ENCODE results near the gene SPATC1L. TPM values are rescaled to one million over a fixed set of nuclear protein-coding genes. Genes with fewer than 3 reads are reported as not detected.

Gene SPATC1L
- total RNA-seq, 1 donor from 2014 or later = 27.5 TPM

DNA sequence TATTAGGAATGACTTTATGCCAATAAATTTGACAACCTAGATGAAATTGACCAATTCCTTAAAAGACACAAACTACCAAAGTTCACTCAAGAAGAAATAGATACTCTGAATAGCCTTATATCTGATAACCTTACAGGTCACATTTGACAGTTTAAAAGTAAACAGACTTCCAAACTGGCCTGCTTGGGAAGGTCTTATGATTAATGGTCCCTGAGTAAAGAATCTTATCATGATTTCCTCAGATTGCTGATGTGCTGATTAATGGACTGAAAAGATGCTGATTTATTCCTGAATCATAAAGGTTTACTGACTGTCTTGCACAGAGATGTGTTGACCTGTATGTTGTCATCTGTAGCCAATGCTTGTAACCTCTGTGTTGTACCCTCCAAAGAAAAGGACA lies 19.2 kb downstream of the SPATC1L start:
- no peak overlapping the region for H3K4me3 Mint-ChIP-seq
- TF ChIP-seq, protein P1, sequence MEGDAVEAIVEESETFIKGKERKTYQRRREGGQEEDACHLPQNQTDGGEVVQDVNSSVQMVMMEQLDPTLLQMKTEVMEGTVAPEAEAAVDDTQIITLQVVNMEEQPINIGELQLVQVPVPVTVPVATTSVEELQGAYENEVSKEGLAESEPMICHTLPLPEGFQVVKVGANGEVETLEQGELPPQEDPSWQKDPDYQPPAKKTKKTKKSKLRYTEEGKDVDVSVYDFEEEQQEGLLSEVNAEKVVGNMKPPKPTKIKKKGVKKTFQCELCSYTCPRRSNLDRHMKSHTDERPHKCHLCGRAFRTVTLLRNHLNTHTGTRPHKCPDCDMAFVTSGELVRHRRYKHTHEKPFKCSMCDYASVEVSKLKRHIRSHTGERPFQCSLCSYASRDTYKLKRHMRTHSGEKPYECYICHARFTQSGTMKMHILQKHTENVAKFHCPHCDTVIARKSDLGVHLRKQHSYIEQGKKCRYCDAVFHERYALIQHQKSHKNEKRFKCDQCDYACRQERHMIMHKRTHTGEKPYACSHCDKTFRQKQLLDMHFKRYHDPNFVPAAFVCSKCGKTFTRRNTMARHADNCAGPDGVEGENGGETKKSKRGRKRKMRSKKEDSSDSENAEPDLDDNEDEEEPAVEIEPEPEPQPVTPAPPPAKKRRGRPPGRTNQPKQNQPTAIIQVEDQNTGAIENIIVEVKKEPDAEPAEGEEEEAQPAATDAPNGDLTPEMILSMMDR (conservative IDR thresholded peaks at IDR 0.05) = no peak
- H3K27ac Mint-ChIP-seq (ENCODE audit: unreplicated experiment) = no peak overlapping the region
- no peaks in the 10 kb centered on the region for H3K27me3 Mint-ChIP-seq (ENCODE audit: low read depth)
- H3K36me3 Mint-ChIP-seq (ENCODE audit: low read depth) = peaks cover 20% of the 10 kb centered on the region
- no peak for DNase-seq (ENCODE audit: low read depth, low spot score)
- H3K4me1 Mint-ChIP-seq = peaks cover 4% of the 10 kb centered on the region
- no peaks in the 10 kb centered on the region for H3K9me3 Mint-ChIP-seq

DNA sequence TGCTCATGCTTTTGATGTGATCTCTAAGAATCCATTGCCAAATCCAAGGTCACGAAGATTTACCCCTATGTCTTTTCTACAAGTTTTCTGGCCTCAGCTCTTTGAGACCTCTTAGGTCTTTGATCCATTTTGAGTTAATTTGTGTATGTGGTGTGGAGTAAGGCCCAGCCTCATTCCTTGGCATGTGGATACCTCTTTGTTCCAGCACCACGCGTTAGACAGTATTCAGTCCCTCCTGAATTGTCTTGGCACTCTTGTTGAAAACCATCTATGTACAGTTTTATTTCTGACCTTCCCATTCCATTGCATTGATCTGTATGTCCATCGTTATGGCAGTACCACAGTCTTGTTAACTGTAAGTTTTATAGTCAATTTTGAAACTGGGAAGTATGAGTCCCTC lies 20.9 kb downstream of the SPATC1L start:
- no peak overlapping the region for H3K4me3 Mint-ChIP-seq
- no peaks in the 10 kb centered on the region for H3K27me3 Mint-ChIP-seq (ENCODE audit: low read depth)
- H3K4me1 Mint-ChIP-seq = peaks cover 4% of the 10 kb centered on the region
- TF ChIP-seq, protein P1 (conservative IDR thresholded peaks at IDR 0.05) = no peak
- no peak for DNase-seq (ENCODE audit: low read depth, low spot score)
- no peak overlapping the region for H3K27ac Mint-ChIP-seq (ENCODE audit: unreplicated experiment)
- peaks cover 20% of the 10 kb centered on the region for H3K36me3 Mint-ChIP-seq (ENCODE audit: low read depth)
- H3K9me3 Mint-ChIP-seq = no peaks in the 10 kb centered on the region

DNA sequence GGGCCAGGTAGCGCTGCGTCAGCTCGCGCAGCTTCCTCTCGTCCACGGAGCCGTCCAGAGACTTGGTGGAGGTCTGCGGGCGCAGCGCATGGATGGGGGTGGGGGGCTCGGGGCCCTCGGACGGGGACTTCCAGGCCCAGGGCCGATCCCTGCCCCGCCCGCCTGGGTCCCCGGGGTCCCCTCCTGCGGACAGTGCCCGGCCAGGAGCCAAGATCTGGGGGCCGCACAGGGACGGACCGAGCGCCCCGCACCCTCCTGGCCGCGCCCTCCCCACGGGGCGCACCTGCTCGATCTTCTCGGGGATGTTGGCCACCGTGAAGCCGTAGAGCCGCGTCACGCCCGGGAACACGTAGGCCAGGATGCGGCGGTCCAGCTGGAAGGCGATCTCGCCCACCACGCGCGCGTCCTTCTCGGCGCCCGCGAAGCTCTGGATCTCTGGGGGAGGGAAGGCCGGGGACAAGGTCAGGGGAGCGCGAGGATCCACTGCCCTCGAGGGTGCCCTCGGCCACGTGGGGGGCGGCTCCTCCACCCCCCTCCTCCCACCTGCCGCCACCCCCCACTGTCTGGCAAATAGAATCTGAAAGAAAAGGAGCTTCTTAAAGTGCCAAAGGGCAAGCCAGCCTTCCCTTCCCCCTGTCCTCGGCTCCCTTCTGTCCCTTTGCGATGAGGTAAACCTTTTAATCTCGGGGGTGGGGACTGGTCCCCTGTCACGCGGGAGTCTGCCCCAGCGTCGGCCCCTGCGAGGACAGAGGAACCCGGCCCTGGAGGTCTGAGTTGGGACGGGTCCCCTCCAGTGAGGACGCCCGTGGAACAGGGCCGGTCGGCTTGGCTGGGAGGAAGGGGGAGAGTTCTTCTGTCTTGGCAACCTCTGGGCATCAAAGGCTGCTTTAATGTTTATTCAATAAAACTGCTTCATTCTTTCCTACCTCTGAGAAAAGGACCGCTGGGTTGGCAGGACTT lies 22.3 kb downstream of the SPATC1L start:
- peaks cover 4% of the 10 kb centered on the region for H3K4me1 Mint-ChIP-seq
- H3K27ac Mint-ChIP-seq (ENCODE audit: unreplicated experiment) = no peak overlapping the region
- no peak overlapping the region for H3K4me3 Mint-ChIP-seq
- peaks cover 20% of the 10 kb centered on the region for H3K36me3 Mint-ChIP-seq (ENCODE audit: low read depth)
- H3K27me3 Mint-ChIP-seq (ENCODE audit: low read depth) = no peaks in the 10 kb centered on the region
- no peaks in the 10 kb centered on the region for H3K9me3 Mint-ChIP-seq
- TF ChIP-seq, protein P1 (conservative IDR thresholded peaks at IDR 0.05) = no peak
- no peak for DNase-seq (ENCODE audit: low read depth, low spot score)

DNA sequence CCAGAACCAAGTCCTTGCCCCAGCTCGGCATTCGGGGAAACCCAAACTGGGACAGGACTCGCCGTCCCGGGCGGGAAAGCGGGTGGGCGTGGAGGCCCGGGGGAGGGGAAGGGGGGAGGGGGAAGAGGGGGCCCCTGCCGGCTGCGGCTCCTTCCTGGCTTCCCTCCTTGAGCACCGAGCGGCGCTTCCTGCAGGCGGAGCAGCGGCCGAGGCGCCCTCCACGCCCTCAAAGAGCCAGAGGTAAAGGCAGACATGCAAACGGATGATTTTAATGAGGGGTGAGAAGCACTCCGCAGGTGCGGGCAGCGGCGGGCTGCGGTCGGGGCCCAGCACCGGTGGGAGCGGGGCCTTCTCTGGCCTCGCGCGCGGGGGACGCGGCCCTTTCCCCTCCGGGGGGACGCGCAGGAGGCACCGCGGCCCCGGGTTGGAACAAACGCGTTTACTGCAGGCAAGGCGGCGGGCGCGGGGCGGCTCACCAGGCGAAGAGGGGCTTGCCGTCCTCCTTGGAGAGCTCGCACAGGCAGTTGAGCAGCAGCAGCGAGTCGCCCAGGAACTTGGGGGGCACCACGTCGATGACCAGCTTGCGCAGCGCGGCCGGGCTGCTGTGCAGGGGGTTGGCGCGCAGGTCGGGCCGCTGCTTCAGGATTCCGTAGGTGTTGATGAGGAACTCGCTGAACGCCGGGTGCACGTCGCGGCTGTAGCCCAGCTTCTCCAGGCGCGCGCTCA lies 23.2 kb downstream of the SPATC1L start:
- Mint-ChIP-seq H3K27ac (ENCODE audit: unreplicated experiment) (no peak overlapping the region), H3K27me3 (ENCODE audit: low read depth) (no peaks in the 10 kb centered on the region), H3K36me3 (ENCODE audit: low read depth) (peaks cover 18% of the 10 kb centered on the region), H3K9me3 (no peaks in the 10 kb centered on the region), H3K4me1 (peaks cover 11% of the 10 kb centered on the region), H3K4me3 (no peak overlapping the region)
- TF ChIP-seq, protein P1 (conservative IDR thresholded peaks at IDR 0.05) = no peak
- no peak for DNase-seq (ENCODE audit: low read depth, low spot score)

DNA sequence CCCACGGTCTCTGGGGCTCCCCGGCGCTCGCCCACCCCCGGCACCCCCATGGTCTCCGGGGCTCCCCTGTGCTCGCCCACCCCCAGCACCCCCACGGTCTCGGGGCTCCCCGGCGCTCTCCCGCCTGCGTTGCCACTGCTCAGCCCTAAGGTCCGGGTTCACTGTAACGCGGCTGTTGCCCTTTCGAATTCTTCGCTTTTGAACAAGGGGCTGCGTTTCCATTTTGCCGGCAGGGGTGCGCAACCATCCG lies 23.7 kb downstream of the SPATC1L start:
- Mint-ChIP-seq H3K27me3 (ENCODE audit: low read depth) (no peaks in the 10 kb centered on the region), H3K4me1 (peaks cover 16% of the 10 kb centered on the region), H3K27ac (ENCODE audit: unreplicated experiment) (no peak overlapping the region), H3K36me3 (ENCODE audit: low read depth) (peaks cover 15% of the 10 kb centered on the region), H3K9me3 (no peaks in the 10 kb centered on the region), H3K4me3 (no peak overlapping the region)
- TF ChIP-seq, protein P1 (conservative IDR thresholded peaks at IDR 0.05) = no peak
- no peak for DNase-seq (ENCODE audit: low read depth, low spot score)
